SIG-M5 treated with dmso at 0.1 percent for 504 hours (cell line): ENCODE data around the gene SV2C.

Source experiments
- DNase-seq: peaks from one replicate; lab custom pipeline; 2025; ENCODE audit not compliant: unreplicated experiment; lab: John Stamatoyannopoulos, UW

SV2C gene

DNA sequence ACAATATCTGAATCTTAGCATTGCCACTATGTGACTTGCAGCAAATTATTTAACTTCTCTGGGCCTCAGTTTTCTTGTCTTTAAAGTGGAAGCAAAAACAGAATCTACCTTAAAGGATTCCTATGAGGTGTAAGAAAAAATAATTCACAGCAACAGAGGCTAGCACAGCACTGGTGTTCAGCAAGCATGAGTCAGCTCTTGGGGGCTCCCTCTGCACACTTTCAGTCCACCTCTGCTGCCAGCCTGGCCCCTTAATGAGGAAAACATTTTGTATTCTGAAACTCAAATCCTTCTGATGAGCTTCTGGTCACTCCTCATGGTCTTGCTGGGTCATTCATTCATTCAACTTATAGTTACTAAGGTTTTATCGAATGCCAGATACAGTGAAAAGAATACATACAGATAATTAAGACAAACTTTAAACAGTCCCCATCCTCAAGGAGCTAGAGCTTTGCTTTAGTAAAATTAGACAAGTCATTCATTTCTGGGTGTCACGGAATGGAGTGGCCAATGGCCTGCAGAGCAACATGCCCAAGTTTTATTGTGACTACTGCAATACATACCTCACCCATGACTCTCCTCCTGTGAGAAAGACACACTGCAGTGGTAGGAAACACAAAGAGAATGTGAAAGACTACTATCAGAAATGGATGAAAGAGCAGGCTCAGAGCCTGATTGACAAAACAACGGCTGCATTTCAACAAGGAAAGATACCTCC, 293.1 kb downstream of the SV2C start:
- no peak for DNase-seq

DNA sequence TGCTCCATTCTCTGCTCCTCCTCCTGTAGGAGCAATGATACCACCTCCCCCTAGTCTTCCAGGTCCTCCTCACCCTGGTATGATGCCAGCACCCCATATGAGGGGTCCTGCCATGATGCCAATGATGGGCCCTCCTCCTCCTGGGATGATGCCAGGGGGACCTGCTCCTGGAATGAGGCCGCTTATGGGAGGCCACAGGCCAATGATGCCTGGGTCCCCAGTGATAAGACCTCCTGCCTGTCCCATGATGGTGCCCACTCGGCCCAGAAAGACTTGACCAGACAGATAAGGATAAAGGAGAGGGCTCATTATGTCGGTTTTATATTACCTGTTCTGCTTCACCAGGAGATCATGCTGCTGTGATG, 293.7 kb downstream of the SV2C start:
- DNase-seq, result no peak

DNA sequence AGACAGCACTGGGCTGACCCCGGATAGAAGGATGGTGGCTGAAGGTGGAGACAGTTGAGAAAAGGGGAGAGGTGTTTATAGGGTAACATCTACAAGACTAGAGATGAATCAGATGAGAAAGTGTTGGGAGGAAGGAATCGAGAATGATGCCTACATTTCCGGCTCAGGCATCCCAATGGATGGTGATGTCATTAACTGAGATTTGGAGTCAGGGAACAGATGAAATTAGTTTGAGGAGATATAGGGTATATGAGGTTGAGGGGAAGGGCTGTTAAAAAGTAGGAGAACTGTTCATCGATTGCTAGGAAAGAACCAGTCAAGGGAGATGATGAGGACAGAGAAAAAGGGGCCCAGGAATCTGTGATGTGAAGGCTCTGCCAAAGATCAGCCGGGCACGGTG, 295.2 kb downstream of the SV2C start:
- DNase-seq, result no peak

DNA sequence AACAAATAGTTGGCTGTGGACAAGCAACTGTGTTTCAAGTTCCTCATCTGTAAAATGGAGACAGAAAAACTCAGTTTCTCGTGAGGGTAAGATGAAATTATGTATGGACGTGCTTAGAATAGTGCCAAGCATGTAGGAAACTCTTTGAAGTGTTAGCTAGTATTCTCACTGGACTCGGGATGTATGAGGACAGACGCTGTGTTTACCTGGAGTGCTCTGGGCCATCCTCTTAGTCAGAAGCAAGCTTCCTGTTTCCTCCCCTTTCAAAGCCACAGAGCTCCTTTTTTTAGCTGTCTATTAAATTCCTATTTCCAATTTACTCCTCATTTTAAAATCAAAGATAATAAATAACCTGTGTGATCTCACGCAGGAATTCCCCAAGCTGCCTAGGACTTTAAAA, 296.1 kb downstream of the SV2C start:
- DNase-seq, result no peak

DNA sequence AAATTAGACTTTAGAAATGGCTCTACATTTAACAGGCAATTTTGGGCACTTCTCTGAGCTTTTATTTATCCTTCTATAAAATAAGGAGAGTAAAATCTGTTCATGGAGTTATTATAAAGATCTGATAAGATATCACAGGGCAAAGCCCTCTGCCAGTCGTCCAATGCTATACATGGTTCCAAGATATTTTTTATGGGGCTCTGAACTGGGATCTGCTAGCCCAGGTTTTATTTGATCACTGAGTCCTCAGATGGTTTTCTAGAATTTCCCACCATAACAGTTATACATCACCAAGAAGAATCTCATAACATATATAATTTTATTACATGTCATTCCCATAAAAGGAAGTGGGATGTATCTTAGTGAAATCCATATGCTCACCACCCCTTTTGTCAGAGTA, 296.7 kb downstream of the SV2C start:
- no peak for DNase-seq

DNA sequence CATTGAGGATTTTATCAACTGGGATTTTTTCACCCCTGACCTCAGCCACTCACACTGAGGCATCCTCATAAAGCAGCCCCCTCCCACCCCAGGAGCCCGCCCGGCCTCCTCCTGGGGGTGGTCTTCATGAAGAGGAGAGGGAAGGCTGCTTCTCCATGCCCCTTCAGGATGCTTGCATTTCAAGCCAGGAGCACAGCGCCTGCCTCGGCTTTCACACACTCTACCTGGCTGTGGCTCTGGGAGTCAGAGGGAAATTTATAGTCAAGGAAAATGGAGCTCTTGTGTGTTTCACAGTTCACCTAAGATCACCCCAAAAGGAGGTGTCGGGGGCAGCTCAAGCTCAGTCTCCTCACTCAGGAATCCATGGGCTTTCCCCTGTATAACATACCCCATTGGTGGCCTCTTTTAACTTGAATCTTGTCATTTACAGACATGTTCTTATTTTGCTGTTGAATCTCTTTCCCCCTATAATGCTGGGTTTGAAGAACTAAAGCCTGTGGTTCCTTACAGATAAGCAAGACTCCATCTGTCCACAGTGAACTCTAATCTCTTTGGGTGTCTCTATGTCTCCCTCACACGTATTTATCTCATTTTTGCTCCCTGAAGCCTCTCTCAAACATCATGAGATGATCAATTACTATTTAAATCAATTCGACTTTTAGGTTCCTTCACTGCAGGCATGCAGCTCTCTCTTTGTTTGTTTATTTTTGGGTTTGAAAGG, 297.3 kb downstream of the SV2C start:
- DNase-seq, result no peak

DNA sequence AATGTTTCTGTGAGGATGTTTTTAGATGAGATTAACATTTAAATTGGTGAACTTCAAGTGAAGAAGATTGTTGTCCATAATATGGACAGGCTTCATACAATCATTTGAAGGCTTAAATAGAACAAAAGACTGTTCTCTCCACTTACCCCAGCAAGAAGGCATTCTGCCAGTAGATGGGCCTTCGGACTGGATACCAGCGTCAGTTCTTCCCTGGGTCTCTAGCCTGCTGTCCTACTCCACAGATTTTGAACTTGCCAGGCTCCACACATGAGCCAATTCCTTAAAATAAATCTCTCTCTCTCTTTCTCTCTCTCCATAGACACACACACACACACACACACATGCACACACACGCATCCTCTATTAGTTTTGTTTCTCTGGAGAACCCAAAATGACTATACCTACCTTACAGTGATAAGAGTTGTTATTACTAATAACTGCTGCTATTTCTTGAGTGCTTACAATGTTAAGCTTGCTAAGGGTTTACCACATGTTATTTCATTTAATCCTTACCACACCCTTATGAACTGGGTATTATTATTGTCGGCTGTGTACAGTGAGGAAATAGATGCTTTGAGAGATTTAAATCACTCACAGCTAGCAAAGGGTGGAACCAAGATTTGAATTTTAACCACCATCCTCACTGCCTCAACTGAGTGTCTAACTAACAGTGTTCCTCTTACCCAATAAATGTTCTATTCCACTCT, 300.1 kb downstream of the SV2C start:
- no peak for DNase-seq

DNA sequence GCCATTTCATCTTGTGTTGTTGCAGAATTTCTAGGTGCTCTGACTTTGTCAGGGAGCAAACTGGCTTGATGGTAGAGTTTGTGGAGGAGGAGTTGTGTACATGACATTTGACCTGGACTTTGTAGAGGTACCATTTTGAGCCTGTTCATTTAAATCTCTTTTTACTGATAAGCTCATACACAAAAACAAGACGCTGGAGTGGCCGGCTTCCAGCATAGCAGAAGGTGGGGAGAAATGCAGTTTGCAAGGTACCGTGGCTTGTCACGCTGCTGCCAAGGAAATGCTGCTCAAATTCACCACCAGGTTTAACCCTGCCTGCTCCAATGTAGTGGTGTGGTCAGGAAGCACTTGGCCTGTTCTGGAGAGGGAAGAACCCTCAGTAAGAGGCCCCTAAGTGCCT, 301.0 kb downstream of the SV2C start:
- no peak for DNase-seq

DNA sequence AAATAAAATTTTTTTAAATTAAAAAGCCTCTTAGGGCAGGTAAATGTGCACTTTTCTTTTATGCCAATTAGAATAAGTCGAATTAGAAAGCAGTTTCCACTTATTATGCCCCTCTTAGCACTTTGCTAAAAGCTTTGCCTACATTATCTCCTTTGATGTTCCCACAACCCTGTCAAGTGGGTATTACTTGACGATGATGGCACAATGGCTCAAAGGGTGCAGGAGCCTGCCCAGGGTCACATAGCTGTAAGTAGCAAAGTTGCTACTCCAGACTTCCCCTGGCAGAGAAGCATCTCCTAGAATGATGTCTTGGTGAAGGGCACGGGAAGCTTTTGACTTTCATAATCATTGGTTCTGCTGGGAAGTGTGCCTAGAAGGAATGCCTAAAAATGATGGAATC, 301.5 kb downstream of the SV2C start:
- no peak for DNase-seq

DNA sequence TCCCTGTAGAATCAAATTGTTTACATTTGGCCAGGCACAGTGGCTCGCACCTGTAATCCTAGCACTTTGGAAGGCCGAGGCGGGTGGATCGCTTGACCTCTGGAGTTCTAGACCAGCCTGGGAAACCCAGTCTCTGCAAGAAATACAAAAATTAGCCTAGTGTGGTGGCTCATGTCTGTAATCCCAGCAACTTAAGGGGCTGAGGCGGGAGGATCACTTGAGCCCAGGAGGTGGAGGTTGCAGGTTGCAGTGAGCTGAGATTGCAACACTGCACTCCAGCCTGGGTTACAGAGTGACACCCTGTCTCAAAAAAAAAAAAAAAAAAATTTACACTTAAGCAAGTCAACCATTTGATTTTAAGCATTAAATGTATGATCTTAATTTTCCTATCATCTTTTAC, 302.4 kb downstream of the SV2C start:
- no peak for DNase-seq

DNA sequence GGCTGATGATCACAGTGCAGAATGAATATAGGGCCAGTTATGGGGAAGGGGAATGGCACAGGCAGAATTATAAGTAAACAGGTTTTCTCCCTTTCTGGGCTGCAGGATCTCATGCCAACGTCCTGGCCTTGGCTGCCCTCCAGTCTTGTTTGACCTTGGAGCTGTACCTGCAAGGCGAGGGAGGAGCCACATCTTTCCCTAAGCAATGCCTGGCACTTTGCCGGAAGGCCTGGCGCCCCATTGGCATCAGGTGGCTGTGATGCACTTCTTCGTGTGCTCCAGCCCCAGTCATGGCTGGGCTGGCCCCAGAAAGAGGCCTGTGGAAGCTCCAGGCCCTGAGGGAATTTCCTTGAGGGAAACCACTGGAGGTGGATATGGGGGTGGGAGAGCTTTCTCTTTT, 303.2 kb downstream of the SV2C start:
- no peak for DNase-seq

DNA sequence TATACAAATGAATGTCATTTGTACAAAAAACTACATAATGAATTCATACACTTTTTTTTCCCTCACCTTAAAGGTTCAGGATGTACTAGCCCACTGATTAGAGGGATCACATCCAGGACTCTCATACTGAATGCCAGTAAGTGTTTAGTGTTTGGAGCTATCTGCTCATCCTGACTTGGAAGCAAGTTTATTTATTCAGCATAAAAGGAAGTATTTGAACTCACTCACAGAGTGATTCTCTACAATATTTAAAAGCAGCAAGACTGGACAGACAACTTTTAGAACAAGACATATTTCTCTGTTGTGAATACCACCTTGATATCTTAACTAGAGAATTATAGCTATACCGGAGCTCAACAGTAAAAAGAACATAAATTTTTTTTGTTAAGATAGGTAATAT, 305.1 kb downstream of the SV2C start:
- no peak for DNase-seq

DNA sequence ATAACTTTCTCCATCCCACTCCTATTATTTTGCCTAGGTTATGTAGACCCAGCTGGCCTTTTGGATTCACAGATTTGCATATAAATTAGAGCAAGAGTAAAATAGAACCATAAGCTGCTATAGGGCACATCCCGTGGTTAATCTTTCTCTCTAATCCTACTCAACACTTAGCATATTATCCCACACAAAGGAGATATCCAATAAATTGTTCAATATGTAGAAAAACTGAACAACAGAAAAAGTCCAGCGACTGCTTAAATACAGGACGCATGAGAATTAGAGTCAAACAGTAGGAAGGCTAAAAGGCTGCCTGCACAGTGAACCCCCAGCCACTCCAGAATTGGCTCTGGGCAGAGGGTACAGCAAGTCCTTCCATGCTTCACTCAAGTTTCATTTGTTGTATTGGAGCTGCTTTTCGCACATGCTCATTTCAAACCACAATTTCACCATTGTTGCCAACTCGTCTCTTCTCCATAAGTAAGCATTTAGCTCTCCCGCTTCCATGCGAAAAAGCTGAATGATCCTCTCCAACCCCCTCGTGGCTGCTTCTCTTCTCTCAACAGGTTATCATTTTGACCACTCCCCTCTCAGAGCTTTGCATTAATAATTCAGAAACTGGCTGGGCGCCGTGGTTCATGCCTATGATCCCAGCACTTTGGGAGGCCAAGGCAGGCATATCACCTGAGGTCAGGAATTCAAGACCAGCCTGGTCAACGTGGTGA, 305.8 kb downstream of the SV2C start:
- no peak for DNase-seq

DNA sequence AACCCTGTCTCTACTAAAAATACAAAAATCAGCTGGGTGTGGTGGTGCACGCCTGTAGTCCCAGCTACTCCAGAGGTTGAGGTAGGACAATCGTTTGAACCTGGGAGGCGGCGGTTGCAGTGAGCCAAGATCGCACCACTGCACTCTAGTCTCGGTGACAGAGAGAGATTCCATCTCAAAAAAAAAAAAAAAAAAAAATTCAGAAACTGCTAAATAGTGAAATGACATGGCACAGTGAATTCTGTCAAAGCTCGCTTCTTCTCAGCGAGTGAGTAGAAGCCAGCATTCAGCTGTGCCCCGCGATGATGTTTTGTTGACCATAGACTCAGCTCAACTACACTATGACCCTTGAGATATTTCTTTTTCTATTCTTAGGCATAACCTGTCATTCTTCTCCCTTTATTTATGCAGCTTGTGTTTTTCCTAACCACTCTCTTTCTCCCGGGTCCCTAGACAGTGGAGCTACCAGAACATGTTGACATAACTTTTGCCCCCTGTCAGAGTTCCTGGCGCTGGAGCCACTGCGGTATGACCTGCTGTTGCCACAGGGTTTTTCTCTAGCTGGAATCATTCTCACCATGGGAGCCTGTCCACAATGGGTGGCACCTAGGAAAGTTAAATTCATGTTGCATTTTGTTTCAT, 306.5 kb downstream of the SV2C start:
- no peak for DNase-seq

DNA sequence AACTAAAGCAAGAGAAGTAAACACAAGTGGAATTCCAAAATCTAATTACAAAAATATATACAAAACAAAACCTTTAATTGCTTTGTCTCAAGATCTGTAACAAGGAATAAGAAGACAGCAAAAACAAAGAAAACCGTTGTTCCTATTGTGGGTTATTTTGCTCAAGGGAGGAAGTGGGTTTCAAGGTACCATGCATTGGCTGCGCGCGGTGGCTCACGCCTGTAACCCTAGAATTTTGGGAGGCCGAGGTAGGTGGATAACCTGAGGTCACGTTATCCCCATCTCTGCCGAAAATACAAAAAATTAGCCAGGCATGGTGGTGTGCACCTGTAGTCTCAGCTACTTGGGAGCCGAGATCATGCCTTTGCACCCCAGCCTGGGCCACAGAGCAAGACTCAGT, 307.8 kb downstream of the SV2C start:
- no peak for DNase-seq

DNA sequence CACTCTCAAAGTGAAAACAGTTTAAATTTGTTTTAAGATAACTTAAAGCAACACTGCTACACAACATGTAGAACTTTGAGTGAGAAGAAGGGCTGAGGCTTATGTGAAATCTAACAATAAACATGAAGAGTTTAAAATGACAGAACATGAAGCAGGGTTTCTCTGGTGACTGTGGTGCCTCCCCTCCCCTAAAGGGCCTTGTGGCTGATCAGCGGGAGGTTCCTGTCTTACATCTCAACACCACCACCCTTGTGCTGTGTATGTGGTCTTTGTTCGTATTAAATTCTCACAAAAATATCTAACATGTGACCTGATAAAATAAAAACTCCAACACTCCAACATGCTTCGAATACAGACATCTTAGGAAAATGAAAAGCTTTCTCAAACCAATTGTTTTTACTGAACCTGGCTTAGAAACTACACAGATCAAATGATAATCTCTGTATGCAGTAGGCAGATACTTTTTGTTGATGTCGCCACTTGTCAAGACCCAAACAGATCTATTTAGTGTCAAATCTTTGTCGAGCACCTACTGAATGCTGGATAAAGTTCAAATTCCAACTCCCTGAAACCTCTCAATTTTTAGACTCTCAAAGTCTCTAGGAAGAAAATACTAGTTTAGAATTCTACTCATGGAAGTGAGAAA, 310.0 kb downstream of the SV2C start:
- DNase-seq, result no peak

DNA sequence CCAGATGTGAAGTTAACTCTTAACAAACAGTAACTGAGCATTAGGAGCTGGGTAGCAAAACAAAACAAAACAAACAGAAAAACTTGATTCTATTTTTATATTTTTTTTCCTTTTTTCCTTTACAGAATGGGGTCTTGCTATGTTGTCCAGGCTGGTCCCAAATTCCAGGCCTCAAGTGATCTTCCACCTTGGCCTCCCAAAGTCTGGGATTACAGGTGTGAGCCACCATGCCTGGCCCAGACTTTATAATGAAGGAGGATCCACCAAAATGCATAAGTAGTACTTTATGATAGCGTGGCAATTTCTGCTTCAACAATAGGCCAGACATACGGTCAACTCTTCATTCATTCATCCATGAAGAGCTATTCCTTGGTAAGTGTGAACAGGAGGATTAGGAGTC, 314.0 kb downstream of the SV2C start:
- no peak for DNase-seq

DNA sequence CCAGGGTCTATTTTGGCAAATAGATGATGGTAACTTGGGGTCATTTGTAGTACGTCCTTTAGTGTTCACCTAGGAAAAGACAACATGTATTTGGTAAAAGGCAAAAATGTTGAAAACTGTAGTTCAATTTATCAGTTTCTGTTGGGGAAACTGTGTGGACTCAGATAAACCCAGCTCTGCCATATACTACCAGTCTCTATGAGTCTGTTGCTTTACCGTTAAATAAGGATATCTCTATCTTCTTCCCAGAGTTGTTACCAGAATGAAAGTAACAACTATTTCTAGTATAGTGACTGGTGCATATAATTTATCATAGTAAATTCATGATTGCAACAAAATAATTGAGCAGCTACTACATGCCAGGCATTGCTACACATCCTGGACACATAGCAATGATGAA, 316.1 kb downstream of the SV2C start:
- DNase-seq, result no peak

DNA sequence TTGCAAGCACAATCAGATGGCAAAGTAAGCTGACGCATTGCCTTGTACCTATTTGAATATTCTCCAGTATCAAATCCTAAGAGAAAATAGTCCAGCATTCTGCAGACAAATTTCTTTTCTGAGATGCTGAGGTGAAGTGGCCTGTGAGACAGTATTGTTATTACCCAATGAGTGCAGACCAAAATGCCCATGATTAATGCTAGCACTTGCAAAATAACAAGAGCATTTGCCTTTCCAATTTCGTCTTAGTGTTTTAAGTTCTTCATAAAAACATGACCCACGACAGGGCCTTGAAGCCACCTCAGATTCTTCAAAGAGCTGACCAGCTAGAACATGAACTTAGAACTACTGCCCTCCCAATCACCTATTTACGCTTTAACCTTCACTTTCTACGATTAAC, 317.3 kb downstream of the SV2C start:
- DNase-seq, result no peak

DNA sequence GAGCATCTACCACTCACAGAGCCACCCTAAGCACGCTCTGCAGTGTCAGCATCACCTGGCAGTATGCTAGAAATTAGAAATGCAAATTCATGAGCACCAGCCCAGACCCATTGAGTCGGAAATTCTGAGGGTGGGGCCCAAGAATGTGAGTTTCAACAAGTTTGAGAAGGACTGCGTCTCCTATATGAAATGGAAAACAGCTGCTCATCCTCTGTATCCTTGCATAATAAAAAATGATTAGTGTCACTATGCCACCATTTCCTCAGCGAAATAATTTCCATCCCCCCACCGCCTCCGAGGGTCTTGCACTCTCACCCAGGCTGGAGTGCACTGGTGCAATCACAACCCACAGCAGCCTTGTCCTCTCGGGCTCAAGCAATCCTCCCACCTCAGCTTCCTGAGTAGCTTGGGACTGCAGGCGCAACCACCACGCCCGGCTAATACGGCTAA, 318.6 kb downstream of the SV2C start:
- DNase-seq, result peak; percentile 74
